HepG2 (cell line): ENCODE results near the gene MED9. TPM values are rescaled to one million over a fixed set of nuclear protein-coding genes. Genes with fewer than 3 reads are reported as not detected.

Experiments
- ATF6 ChIP-seq: sonication (generic); formaldehyde crosslinking; conservative IDR thresholded peaks from 2 replicates; pipeline ENCODE4 v1.4.0; 2020; ENCODE audit warnings: missing genetic modification reagents
- ATRX ChIP-seq: sonication (generic); formaldehyde crosslinking; IDR thresholded peaks from 2 replicates; pipeline ENCODE4 v1.4.0; 2020; ENCODE audit warnings: missing genetic modification reagents, borderline replicate concordance
- GMEB1 ChIP-seq: sonication (generic); formaldehyde crosslinking; IDR thresholded peaks from 2 replicates; pipeline ENCODE4 v1.5.1; 2020; ENCODE audit warnings: missing genetic modification reagents, mild to moderate bottlenecking, borderline replicate concordance
- GTF3A ChIP-seq: sonication (generic); formaldehyde crosslinking; conservative IDR thresholded peaks from 2 replicates; pipeline ENCODE4 v1.4.0; 2020; ENCODE audit warnings: mild to moderate bottlenecking, missing genetic modification reagents
- HES4 ChIP-seq: sonication (generic); formaldehyde crosslinking; IDR thresholded peaks from 2 replicates; pipeline ENCODE4 v1.9.0; 2021; ENCODE audit warnings: mild to moderate bottlenecking, missing genetic modification reagents, borderline replicate concordance
- KLF6 ChIP-seq: IDR thresholded peaks from 2 replicates; pipeline ENCODE4 v1.8.0; 2016; ENCODE audit warnings: missing biosample characterization, missing genetic modification reagents
- LBX2 ChIP-seq: sonication (generic); formaldehyde crosslinking; IDR thresholded peaks from 2 replicates; pipeline ENCODE4 v1.5.0; 2020; ENCODE audit warnings: missing genetic modification reagents, mild to moderate bottlenecking, borderline replicate concordance
- MED1 ChIP-seq: sonication (generic); formaldehyde crosslinking; IDR thresholded peaks from 2 replicates; pipeline ENCODE4 v1.4.0; 2020; ENCODE audit warnings: missing genetic modification reagents
- MIXL1 ChIP-seq: IDR thresholded peaks from 2 replicates; pipeline ENCODE4 v1.6.1; 2016
- MYNN ChIP-seq: sonication (generic); formaldehyde crosslinking; IDR thresholded peaks from 2 replicates; pipeline ENCODE4 v1.4.0; 2020; ENCODE audit warnings: mild to moderate bottlenecking, low read depth, missing genetic modification reagents
- PBX2 ChIP-seq: IDR thresholded peaks from 2 replicates; pipeline ENCODE4 v1.6.1; 2016; ENCODE audit warnings: control low read depth
- RXRB ChIP-seq: IDR thresholded peaks from 2 replicates; pipeline ENCODE4 v1.6.1; 2016; ENCODE audit warnings: borderline replicate concordance, missing genetic modification reagents, missing compliant biosample characterization
- SP5 ChIP-seq: IDR thresholded peaks from 2 replicates; pipeline ENCODE4 v1.6.1; 2016; ENCODE audit warnings: low read depth, borderline replicate concordance
- SSRP1 ChIP-seq: IDR thresholded peaks from 2 replicates; pipeline ENCODE4 v1.6.1; 2016; ENCODE audit warnings: control low read depth
- TGIF2 ChIP-seq: IDR thresholded peaks from 2 replicates; pipeline ENCODE4 v1.6.1; 2016; ENCODE audit warnings: control low read depth, missing compliant biosample characterization
- TMF1 ChIP-seq: sonication (generic); formaldehyde crosslinking; IDR thresholded peaks from 2 replicates; pipeline ENCODE4 v1.8.1; 2022; ENCODE audit warnings: low read depth, missing genetic modification reagents
- ZNF333 ChIP-seq: sonication (generic); formaldehyde crosslinking; IDR thresholded peaks from 2 replicates; pipeline ENCODE4 v1.4.0; 2020; ENCODE audit warnings: mild to moderate bottlenecking, missing genetic modification reagents, borderline replicate concordance
- ZNF609 ChIP-seq: sonication (generic); formaldehyde crosslinking; IDR thresholded peaks from 2 replicates; pipeline ENCODE4 v1.4.0; 2020; ENCODE audit warnings: mild to moderate bottlenecking, missing genetic modification reagents, borderline replicate concordance
- ZNF772 ChIP-seq: sonication (generic); formaldehyde crosslinking; IDR thresholded peaks from 2 replicates; pipeline ENCODE4 v1.5.0; 2020; ENCODE audit warnings: mild to moderate bottlenecking, missing genetic modification reagents
- polyA plus RNA-seq, 8 experiments: library from polyadenylated mRNA; depleted of rRNA in 3 of 8; stranded (reverse) in 7 of 8; unstranded in 1 of 8; fragments of >200 nt; fragmentation: Illumina TruSeq in 4 of 8; extraction: Trizol in 4 of 8; gene quantifications; 2 replicates each; pipeline versions ENCODE4 v1.2.1 to v1.2.3, GENCODE V29; 2011 to 2016; ENCODE audit warnings: low read depth in 4 of 8, missing spikeins in 1 of 8, mixed read lengths in 1 of 8; ENCODE audit not compliant: insufficient read depth in 1 of 8
- total RNA-seq, 5 experiments: library from RNA; depleted of rRNA; stranded (reverse); fragments of >200 nt; fragmentation: Illumina TruSeq; extraction: Trizol; gene quantifications; 2 replicates each; pipeline ENCODE4 v1.2.3, GENCODE V29; 2016; ENCODE audit warnings: low read depth in 1 of 5

Gene MED9
- total and polyA plus RNA-seq, 2 of the 13 experiments (the other 11 are each of a cell fraction or from before 2014, with no cell fraction given), result 11.9 to 15.1 TPM

- TF ChIP-seq ATF6 (no peak), TMF1 (CRISPR knock-in tag) (0 out of 2 replicates have a peak, but pooled peaks have one; percentile 65), ZNF333 (CRISPR knock-in tag) (no peak), LBX2 (no peak), GMEB1 (CRISPR knock-in tag) (no peak), KLF6 (CRISPR knock-in tag) (no peak), ZNF609 (CRISPR knock-in tag) (peak; percentile 95), SSRP1 (CRISPR knock-in tag) (no peak), MYNN (CRISPR knock-in tag) (no peak), HES4 (CRISPR knock-in tag) (no peak), ZNF772 (CRISPR knock-in tag) (no peak), SP5 (CRISPR knock-in tag) (peak; percentile 77), MIXL1 (peak; percentile 95), RXRB (CRISPR knock-in tag) (peak; percentile 93), PBX2 (CRISPR knock-in tag) (no peak), TGIF2 (CRISPR knock-in tag) (peak; percentile 24; the same call in 1 of the 2 replicates), MED1 (CRISPR knock-in tag) (peak; percentile 89), GTF3A (no peak), ATRX (no peak)
Measured at GRCh38 chr17:17538417-17539391, 61.9 kb downstream of the MED9 start (continued).
